Activated CD8-positive, alpha-beta memory T cell treated with anti-CD3 and anti-CD28 coated beads for 48 hours (primary cell): ENCODE data around the gene HDAC4.
A peak's percentile ranks its signal among the peaks of the same experiment; 100 is the strongest.
"Not testable (repeated sequence)": the region's sequence is repeated elsewhere in the genome, so short reads cannot be mapped to it uniquely, and the experiment has no call there.

Source experiments
- DNase-seq, 3 experiments: peaks; one replicate each; pipeline ENCODE4 v3.0.0-alpha.2; 2020; ENCODE audit warnings: low read depth in 2 of 3, low spot score in 2 of 3

The HDAC4 gene

GRCh38 chr2:239285071-239285931 is 115.5 kb downstream of the HDAC4 start:
- no peak for DNase-seq

- DNase-seq = no peak
Measured at GRCh38 chr2:239283961-239284795, 116.6 kb downstream of the HDAC4 start.

DNA sequence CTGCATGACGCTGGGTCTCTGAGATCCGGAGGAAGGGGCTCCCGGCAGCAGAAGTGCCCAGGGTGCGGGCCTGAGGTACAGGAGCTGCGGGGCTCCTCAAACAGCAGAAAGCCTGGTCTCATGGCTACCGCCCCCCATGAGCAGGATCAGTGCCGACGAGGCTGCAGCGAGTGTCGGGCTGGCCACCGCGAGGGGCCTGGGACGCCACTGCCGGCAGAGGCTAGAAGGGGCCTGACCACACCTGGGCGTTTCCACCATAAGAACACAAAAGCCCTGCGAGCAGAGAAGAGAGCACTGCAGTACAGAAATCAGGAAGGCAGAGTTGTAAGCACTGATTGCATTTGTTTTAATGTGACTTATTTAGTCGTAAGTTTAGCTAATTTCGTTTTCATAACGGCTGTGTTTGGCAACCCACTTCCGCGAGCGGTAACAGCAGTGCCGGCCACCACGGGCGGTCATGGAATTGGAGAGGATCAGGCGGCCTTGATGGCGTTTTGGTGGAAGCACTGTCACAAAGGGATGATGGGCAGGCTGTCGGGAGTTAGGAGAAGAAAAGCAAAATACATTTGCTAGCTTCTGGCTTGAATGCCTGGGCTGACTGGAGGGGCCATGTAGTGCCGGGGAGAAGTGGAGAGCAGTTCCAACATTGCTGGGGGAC is 117.4 kb downstream of the HDAC4 start:
- DNase-seq = no peak

- no peak for DNase-seq
Measured at GRCh38 chr2:239282448-239283287, 118.2 kb downstream of the HDAC4 start.

GRCh38 chr2:239280296-239281017 is 120.4 kb downstream of the HDAC4 start:
- not testable (repeated sequence) for DNase-seq

GRCh38 chr2:239279508-239280295 is 121.1 kb downstream of the HDAC4 start:
- DNase-seq = no peak

- DNase-seq = no peak
Measured at GRCh38 chr2:239278941-239279365, 121.9 kb downstream of the HDAC4 start.

DNA sequence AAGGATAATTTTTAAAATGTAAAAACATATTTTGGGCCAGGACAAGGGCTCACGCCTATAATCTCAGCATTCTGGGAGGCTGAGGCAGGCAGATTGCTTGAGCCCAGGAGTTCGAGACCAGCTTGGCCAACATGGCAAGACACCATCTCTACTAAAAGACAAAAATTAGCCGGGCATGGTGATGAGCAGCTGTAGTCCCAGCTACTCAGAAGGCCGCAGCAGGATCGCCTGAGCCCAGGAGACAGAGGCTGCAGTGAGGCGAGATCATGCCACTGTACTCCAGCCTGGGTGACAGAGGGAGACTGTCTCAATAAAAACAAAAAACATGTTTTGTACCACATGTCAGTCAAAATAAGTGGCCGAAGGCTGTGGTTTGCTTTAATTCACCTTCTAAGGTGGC is 122.5 kb downstream of the HDAC4 start:
- DNase-seq = no peak

GRCh38 chr2:239277401-239278085 is 123.3 kb downstream of the HDAC4 start:
- no peak for DNase-seq

GRCh38 chr2:239276851-239277250 is 124.0 kb downstream of the HDAC4 start:
- DNase-seq = no peak

GRCh38 chr2:239275847-239276831 is 124.7 kb downstream of the HDAC4 start:
- DNase-seq = no peak

GRCh38 chr2:239275044-239275685 is 125.7 kb downstream of the HDAC4 start:
- peak in 1 of 3 experiments; percentile 48 for DNase-seq

- DNase-seq = no peak
Measured at GRCh38 chr2:239274391-239275043, 126.3 kb downstream of the HDAC4 start.

DNA sequence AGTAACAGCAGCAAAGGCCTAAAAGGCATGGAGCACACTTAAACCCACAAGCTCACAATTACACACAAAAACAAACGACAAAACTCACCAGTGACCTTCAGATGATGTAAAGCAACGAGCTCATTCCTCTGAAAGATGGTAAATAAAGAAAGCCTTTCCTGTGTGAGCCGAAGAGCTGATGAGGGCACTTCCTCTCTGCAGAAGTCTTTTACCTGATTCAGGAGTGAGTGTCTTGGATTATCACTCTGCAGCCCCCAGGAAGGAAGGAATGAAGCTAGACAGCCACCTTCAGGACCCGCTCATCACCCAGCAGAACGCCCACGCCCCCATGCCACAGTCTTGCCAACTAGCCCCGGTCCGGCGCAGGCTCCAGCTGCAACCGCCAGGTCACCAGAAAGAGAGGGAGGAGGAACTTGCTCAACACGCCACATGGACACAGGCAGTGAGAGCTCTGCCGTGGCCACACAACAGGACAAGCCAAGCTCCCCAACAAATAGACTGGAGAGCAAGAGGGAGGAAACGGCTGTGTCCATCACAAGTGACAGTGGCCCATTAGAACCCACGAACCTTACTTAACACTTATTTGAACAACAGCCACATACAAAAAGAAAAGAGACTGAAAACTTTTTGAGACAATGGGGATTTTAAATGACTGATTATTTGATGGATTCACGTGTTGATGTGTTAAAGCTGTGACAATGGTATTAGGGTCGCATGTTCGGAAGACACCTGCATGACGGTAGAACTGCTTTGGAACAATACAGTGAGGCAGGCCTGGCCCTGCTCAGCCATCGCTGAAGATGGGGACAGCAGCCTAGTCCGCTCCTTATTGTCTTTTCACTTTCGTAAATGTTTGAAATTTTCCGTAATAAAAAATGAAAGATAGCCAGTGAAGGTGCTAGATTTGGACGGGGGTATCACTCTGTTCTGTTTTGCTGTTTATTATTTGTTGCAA is 127.3 kb downstream of the HDAC4 start:
- DNase-seq = no peak

GRCh38 chr2:239272626-239273025 is 128.2 kb downstream of the HDAC4 start:
- DNase-seq = no peak
